Measurements from ENCODE around the gene CFAP65. TPM values are rescaled to one million over a fixed set of nuclear protein-coding genes. Genes with fewer than 3 reads are reported as not detected.

CFAP65 gene
- total and polyA plus RNA-seq, 2 of the 13 experiments (the other 11 are each of a cell fraction or from before 2014, with no cell fraction given): 0.05 TPM; not detected in 1

DNA sequence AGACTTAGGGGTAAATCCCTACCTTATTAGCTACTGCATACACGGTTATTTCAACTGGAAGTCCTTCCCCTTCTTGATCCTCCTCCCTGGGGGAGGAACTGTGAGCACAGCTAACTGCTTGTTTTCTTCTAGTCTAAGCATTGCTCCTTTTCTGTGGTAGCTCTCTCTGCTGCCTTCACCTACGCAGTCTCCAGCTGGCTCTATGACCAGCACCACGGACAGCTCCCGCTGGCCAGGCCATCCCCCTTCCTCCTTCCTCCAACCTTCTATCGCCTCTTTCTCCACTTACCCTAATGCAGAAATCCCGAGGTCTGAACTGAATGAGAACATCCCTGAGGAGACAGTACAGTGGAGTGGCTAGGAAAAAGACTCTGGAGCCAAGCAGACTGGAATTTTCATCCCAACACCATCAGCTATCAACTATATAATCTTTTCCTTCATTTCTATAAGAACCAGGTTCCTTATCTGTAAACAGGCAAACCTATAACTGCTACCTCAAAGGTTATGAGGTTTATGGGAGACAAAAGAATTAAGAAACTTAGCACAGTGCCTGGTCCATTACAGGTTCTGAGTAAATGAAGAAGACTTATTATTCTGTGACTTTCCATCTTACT, 4.7 kb upstream of the CFAP65 start (continued):
- TF ChIP-seq, protein P1, sequence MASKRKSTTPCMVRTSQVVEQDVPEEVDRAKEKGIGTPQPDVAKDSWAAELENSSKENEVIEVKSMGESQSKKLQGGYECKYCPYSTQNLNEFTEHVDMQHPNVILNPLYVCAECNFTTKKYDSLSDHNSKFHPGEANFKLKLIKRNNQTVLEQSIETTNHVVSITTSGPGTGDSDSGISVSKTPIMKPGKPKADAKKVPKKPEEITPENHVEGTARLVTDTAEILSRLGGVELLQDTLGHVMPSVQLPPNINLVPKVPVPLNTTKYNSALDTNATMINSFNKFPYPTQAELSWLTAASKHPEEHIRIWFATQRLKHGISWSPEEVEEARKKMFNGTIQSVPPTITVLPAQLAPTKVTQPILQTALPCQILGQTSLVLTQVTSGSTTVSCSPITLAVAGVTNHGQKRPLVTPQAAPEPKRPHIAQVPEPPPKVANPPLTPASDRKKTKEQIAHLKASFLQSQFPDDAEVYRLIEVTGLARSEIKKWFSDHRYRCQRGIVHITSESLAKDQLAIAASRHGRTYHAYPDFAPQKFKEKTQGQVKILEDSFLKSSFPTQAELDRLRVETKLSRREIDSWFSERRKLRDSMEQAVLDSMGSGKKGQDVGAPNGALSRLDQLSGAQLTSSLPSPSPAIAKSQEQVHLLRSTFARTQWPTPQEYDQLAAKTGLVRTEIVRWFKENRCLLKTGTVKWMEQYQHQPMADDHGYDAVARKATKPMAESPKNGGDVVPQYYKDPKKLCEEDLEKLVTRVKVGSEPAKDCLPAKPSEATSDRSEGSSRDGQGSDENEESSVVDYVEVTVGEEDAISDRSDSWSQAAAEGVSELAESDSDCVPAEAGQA (IDR thresholded peaks at IDR 0.05; ENCODE audit: low read depth): no peak
- TF ChIP-seq, protein P1 (CRISPR knock-in tag; IDR thresholded peaks at IDR 0.05; ENCODE audit: borderline replicate concordance): peak; percentile 66; the same call in 1 of the 2 replicates
- TF ChIP-seq POLR2G (IDR thresholded peaks at IDR 0.05; ENCODE audit: low read depth, low read length) (no peak), ZNF543 (CRISPR knock-in tag; IDR thresholded peaks at IDR 0.05) (0 out of 2 replicates have a peak, but pooled peaks have one; percentile 41), BHLHE40 (IDR thresholded peaks at IDR 0.05; ENCODE audit: low read length) (no peak), TEAD3 (CRISPR knock-in tag; optimal IDR thresholded peaks at IDR 0.05; ENCODE audit: borderline replicate concordance) (peak; percentile 43), JUND (CRISPR knock-in tag; IDR thresholded peaks at IDR 0.05) (no peak), CCAR2 (optimal IDR thresholded peaks at IDR 0.05; ENCODE audit: low read depth, low read length) (no peak), IRX3 (CRISPR knock-in tag; IDR thresholded peaks at IDR 0.05; ENCODE audit: borderline replicate concordance, low read depth) (no peak), ZNF761 (CRISPR knock-in tag; conservative IDR thresholded peaks at IDR 0.05) (no peak), TARDBP (CRISPR knock-in tag; IDR thresholded peaks at IDR 0.05) (no peak), ZNF225 (CRISPR knock-in tag; IDR thresholded peaks at IDR 0.05) (no peak), CBX5 (CRISPR knock-in tag; IDR thresholded peaks at IDR 0.05; ENCODE audit: borderline replicate concordance) (no peak), RBM22 (optimal IDR thresholded peaks at IDR 0.05; ENCODE audit: low read length) (no peak), ZNF224 (CRISPR knock-in tag; IDR thresholded peaks at IDR 0.05) (no peak), ZNF24 (IDR thresholded peaks at IDR 0.05) (no peak)
- TF ChIP-seq, protein P2, sequence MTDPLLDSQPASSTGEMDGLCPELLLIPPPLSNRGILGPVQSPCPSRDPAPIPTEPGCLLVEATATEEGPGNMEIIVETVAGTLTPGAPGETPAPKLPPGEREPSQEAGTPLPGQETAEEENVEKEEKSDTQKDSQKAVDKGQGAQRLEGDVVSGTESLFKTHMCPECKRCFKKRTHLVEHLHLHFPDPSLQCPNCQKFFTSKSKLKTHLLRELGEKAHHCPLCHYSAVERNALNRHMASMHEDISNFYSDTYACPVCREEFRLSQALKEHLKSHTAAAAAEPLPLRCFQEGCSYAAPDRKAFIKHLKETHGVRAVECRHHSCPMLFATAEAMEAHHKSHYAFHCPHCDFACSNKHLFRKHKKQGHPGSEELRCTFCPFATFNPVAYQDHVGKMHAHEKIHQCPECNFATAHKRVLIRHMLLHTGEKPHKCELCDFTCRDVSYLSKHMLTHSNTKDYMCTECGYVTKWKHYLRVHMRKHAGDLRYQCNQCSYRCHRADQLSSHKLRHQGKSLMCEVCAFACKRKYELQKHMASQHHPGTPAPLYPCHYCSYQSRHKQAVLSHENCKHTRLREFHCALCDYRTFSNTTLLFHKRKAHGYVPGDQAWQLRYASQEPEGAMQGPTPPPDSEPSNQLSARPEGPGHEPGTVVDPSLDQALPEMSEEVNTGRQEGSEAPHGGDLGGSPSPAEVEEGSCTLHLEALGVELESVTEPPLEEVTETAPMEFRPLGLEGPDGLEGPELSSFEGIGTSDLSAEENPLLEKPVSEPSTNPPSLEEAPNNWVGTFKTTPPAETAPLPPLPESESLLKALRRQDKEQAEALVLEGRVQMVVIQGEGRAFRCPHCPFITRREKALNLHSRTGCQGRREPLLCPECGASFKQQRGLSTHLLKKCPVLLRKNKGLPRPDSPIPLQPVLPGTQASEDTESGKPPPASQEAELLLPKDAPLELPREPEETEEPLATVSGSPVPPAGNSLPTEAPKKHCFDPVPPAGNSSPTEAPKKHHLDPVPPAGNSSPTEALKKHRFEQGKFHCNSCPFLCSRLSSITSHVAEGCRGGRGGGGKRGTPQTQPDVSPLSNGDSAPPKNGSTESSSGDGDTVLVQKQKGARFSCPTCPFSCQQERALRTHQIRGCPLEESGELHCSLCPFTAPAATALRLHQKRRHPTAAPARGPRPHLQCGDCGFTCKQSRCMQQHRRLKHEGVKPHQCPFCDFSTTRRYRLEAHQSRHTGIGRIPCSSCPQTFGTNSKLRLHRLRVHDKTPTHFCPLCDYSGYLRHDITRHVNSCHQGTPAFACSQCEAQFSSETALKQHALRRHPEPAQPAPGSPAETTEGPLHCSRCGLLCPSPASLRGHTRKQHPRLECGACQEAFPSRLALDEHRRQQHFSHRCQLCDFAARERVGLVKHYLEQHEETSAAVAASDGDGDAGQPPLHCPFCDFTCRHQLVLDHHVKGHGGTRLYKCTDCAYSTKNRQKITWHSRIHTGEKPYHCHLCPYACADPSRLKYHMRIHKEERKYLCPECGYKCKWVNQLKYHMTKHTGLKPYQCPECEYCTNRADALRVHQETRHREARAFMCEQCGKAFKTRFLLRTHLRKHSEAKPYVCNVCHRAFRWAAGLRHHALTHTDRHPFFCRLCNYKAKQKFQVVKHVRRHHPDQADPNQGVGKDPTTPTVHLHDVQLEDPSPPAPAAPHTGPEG (CRISPR knock-in tag; IDR thresholded peaks at IDR 0.05): no peak
- TF ChIP-seq, protein P3, sequence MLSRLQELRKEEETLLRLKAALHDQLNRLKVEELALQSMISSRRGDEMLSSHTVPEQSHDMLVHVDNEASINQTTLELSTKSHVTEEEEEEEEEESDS (CRISPR knock-in tag; IDR thresholded peaks at IDR 0.05; ENCODE audit: borderline replicate concordance): no peak
- TF ChIP-seq, protein P4, sequence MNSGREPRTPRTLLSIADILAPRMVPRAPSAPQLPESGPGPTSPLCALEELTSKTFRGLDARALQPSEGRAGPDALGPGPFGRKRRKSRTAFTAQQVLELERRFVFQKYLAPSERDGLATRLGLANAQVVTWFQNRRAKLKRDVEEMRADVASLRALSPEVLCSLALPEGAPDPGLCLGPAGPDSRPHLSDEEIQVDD (CRISPR knock-in tag; IDR thresholded peaks at IDR 0.05; ENCODE audit: borderline replicate concordance): no peak

Measured in HepG2 (cell line).